HG03196 (cell line): ENCODE measurements around the gene OR2T35.
A peak's percentile ranks its signal among the peaks of the same experiment; 100 is the strongest.

Source experiments
- ATAC-seq: cut with Tn5 transposase; IDR thresholded peaks from one replicate; pipeline ENCODE4 v1.9.1; 2021; ENCODE audit not compliant: unreplicated experiment

OR2T35 gene

DNA sequence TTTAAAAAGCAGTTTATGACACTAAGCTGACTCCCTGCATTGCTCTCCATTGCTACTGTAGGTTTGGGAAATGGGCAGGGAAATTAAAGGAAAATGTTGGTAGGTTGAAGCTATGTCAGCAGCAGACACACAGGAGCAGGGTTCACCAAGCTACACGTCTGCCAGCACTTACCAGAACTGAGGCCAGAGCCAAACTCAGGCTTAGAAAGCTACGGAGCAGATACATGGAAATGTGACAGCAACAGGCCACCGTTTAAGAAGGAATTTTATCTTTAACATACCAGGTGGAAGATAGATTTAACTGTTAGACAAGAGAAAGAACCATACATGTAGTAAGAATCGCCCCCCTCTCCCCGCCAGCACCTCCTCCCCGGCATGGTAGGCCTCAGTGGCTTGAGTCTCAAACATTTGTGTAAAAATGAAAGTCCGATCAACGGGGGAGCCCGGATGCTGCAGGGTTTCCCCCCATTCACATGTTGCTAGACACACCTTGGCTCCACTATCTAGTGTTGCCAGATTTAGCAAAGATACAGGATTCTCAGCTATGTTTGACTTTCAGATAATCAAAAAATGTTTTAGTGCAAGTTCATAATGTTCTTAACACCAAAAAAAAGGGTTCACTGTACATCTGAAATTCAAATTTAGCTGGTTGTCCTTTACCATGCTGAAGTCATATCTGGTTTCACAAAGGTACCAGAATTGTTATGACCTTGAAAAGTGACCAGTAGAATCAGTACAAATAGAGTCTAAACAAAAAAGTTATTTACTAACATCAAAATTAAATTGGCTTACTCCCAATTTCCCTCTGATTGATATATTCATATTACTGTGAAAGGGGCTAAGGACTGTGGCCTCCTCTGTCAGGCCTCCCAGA lies 16.9 kb downstream of the OR2T35 start:
- peak; percentile 96 for ATAC-seq

- no peak for ATAC-seq
Observed at GRCh38 chr1:248625971-248626370, 19.1 kb downstream of the OR2T35 start.

DNA sequence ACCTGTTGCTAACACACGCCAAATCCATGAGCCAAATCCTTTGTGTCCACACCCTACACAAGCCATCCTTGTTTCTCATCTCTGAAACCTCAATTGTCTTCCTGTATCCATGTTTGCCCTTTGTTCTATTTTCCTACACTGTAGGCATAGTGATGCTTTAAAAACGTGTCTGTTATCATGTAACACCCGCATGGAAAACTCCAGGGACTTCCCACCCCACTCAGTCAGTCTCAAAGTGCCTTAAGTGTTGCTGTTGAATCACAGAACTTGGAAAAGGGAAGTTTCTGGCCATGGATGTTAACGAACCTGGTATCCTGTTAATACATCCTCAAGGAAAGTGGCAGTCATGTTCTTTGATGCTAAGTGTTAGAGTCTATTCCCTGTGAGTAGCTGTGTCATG lies 19.9 kb downstream of the OR2T35 start:
- ATAC-seq: no peak

- ATAC-seq: peak; percentile 90
Observed at GRCh38 chr1:248622570-248623001, 22.5 kb downstream of the OR2T35 start.

- no peak for ATAC-seq
Observed at GRCh38 chr1:248621770-248622169, 23.3 kb downstream of the OR2T35 start.

DNA sequence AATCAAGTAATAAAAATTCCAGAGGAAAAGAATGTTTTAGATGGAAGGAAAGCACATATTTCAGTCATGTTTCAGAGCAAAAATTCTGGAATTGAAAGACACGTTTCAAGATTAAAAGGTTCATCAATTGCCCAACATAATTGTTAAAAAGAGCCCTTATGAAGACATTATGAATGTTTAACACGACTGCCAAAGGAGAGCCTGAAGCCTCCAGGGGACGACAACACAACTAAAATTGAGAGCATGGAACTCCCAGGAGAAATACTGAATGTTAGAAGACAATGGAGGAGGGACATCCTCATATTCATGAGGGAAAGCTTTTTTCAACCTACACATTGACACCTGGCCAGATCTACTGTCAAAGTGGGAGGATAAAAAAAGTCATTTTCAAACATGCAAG lies 26.2 kb downstream of the OR2T35 start:
- no peak for ATAC-seq

- no peak for ATAC-seq
Observed at GRCh38 chr1:248618119-248618518, 27.0 kb downstream of the OR2T35 start.

GRCh38 chr1:248613742-248614141 lies 31.3 kb downstream of the OR2T35 start:
- ATAC-seq: no peak

DNA sequence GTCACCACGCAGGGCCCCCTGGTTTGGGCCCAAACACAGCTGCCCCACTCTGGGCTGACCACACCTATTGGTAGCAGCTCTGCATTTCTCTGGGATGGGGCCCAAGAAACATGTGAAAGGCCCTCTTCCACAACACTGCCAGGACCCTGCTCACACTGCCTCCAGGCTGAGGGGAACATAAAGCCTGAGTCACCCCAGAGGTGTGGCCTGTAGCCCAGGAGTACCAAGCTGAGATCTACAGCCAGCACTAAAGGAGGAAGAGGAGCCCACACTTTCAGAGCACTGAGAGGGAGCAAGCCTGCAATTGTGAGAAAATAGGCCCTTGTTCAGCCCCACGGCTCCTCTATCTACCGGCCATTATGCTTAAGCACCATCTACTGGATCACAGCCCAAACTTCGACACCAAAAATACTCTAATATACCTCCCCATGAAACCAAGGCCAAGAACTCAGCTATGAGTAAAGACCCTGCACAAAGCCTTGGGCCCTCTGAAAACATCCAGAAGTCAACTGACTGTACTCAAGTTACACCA lies 33.1 kb downstream of the OR2T35 start:
- ATAC-seq: no peak

GRCh38 chr1:248610301-248610700 lies 34.8 kb downstream of the OR2T35 start:
- ATAC-seq: no peak

DNA sequence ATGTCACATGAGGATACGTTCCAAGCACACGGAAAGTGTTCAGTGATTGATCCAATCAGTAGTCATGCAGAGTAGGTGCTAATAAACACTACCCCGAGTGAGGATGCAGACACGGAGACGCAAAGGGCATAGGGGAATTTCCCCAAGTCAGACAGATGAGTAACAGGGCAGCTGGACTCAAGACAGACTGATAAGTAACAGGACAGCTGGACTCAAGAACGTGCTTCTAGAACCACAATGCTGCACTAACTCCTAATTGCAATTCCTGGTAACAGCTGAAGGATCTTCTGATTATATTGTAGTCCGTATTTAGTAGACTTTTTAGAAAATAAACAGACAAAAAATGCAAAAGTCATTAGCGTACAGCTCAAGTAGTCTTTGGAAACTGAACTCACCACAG lies 45.7 kb downstream of the OR2T35 start:
- no peak for ATAC-seq

GRCh38 chr1:248597589-248597988 lies 47.5 kb downstream of the OR2T35 start, which contains the start of gene OR2T10:
OR2T10 (minus strand) TSS chr1:248597700; CDS start chr1:248593768, 3,932 bp downstream.
- ATAC-seq: no peak

DNA sequence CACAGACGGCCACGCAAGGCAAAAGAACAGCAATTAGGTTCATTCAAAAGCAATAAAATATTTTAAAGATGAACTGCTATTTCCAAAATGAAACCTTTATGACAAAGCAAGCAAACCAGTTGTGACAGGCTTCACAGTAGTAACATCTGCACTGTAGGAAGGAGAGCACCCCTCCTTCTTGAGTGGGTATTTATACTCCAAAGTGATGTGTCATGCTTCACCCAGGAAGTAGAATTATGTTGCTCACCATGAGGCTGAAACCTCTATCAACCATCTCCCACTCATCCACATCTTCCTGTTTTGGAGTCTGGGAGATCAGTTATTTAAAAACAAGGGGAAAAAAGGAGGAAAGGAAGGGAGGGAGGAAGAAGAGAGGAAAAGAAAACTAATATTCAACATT lies 48.5 kb downstream of the OR2T35 start:
- ATAC-seq: no peak

- no peak for ATAC-seq
Observed at GRCh38 chr1:248593226-248593625, 51.9 kb downstream of the OR2T35 start.

- no peak for ATAC-seq
Observed at GRCh38 chr1:248592655-248593054, 52.4 kb downstream of the OR2T35 start.

GRCh38 chr1:248590055-248590454 lies 55.0 kb downstream of the OR2T35 start:
- no peak for ATAC-seq

- no peak for ATAC-seq
Observed at GRCh38 chr1:248589334-248589733, 55.7 kb downstream of the OR2T35 start.
